Measurements from ENCODE around the gene SEMA6B. TPM values are rescaled to one million over a fixed set of nuclear protein-coding genes. Genes with fewer than 3 reads are reported as not detected.

Gene SEMA6B
- total and polyA plus RNA-seq, 3 donors from 2014 or later: 3.5 to 5.0 (median 4.2) TPM

GRCh38 chr19:4539169-4539692, 20.3 kb downstream of the SEMA6B start:
- no peaks in the 10 kb centered on the region for H3K27me3 ChIP-seq
- DNase-seq: no peak
- H3K4me1 ChIP-seq: peaks cover 3% of the 10 kb centered on the region
- no peaks in the 10 kb centered on the region for H3K36me3 ChIP-seq (ENCODE audit: low read depth, missing control alignments)
- 82 to 89% methylated on average over 2 to 3 of the region's 3 CpGs for WGBS, 2 donors
- H3K9me3 ChIP-seq: no peaks in the 10 kb centered on the region
- TF ChIP-seq CTCF (IDR thresholded peaks at IDR 0.05) (no peak), POLR2A (IDR thresholded peaks at IDR 0.05) (no peak)
- no peak overlapping the region for H3K27ac ChIP-seq
- intact Hi-C loops (cut with DNase I; ENCODE audit: low total_unique reads): no loop called here
- no peak overlapping the region for H3K4me3 ChIP-seq

- Histone ChIP-seq H3K4me1 (peaks cover 3% of the 10 kb centered on the region), H3K36me3 (ENCODE audit: low read depth, missing control alignments) (no peaks in the 10 kb centered on the region), H3K9me3 (no peaks in the 10 kb centered on the region), H3K27me3 (no peaks in the 10 kb centered on the region), H3K27ac (no peak overlapping the region), H3K4me3 (no peak overlapping the region)
- no peak for DNase-seq
- no peak for TF ChIP-seq CTCF (IDR thresholded peaks at IDR 0.05)
- TF ChIP-seq POLR2A (IDR thresholded peaks at IDR 0.05): no peak
- intact Hi-C loops (cut with DNase I; ENCODE audit: low total_unique reads): no loop called here
- WGBS, 2 donors: 88 to 95% methylated on average over 10 to 11 of the region's 13 CpGs
Observed at GRCh38 chr19:4538601-4538954, 20.9 kb downstream of the SEMA6B start.

- intact Hi-C loops (cut with DNase I; ENCODE audit: low total_unique reads): no loop called here
- Histone ChIP-seq H3K36me3 (ENCODE audit: low read depth, missing control alignments) (no peaks in the 10 kb centered on the region), H3K27ac (no peak overlapping the region), H3K4me1 (peaks cover 3% of the 10 kb centered on the region), H3K9me3 (no peaks in the 10 kb centered on the region), H3K4me3 (no peak overlapping the region), H3K27me3 (no peaks in the 10 kb centered on the region)
- 55 to 58% methylated on average over 18 to 23 of the region's 27 CpGs for WGBS, 2 donors
- DNase-seq: peak; percentile 38
- TF ChIP-seq POLR2A (IDR thresholded peaks at IDR 0.05) (no peak), CTCF (IDR thresholded peaks at IDR 0.05) (no peak)
Observed at GRCh38 chr19:4537953-4538600, 21.4 kb downstream of the SEMA6B start.

GRCh38 chr19:4536798-4537197, 22.7 kb downstream of the SEMA6B start:
- DNase-seq: no peak
- Histone ChIP-seq H3K4me1 (peaks cover 3% of the 10 kb centered on the region), H3K9me3 (no peaks in the 10 kb centered on the region), H3K36me3 (ENCODE audit: low read depth, missing control alignments) (no peaks in the 10 kb centered on the region), H3K4me3 (no peak overlapping the region), H3K27me3 (no peaks in the 10 kb centered on the region), H3K27ac (no peak overlapping the region)
- WGBS, 2 donors: 29 to 62% methylated on average over 1 to 5 of the region's 5 CpGs
- TF ChIP-seq POLR2A (IDR thresholded peaks at IDR 0.05): no peak
- no peak for TF ChIP-seq CTCF (IDR thresholded peaks at IDR 0.05)
- intact Hi-C loops (cut with DNase I; ENCODE audit: low total_unique reads): no loop called here
